AG04450 (cell line): Measurements from ENCODE around the gene SLC39A11. TPM values are rescaled to one million over a fixed set of nuclear protein-coding genes. Genes with fewer than 3 reads are reported as not detected.

Source experiments
- CTCF ChIA-PET: fragments of 300-600, 350-600 bp; formaldehyde crosslinking; extraction: SDS; loops from one replicate; lab custom pipeline; 2022; ENCODE audit warnings: antibody characterized with exemption, inconsistent platforms; lab: Charles Lee
- POLR2A ChIA-PET: fragments of 350-600 bp; formaldehyde crosslinking; extraction: SDS; loops from one replicate; lab custom pipeline; 2021; ENCODE audit warnings: antibody characterized with exemption, inconsistent platforms; lab: Yijun Ruan, JAX
- DNase-seq: peaks from one replicate; pipeline ENCODE4 v3.0.0-alpha.2; 2011; ENCODE audit warnings: low read depth, low spot score
- H3K27ac ChIP-seq: one replicate; pipeline ENCODE4 v1.5.1; 2012; ENCODE audit warnings: low read depth, low read length, control low read depth
- H3K27me3 ChIP-seq: one replicate; pipeline ENCODE4 v1.6.0; 2012; ENCODE audit warnings: low read length; ENCODE audit not compliant: control insufficient read depth, insufficient read depth
- H3K4me3 ChIP-seq: 2 replicates; pipeline ENCODE4 v1.5.1; 2011; ENCODE audit warnings: mild to moderate bottlenecking, low read depth, low read length, control low read depth
- H3K9me3 ChIP-seq: 2 replicates; pipeline ENCODE4 v1.5.1; 2012; ENCODE audit warnings: low read length; ENCODE audit not compliant: control insufficient read depth, insufficient read depth
- polyA plus RNA-seq: library from polyadenylated mRNA; depleted of rRNA; stranded (reverse); fragments of >200 nt; gene quantifications from 2 replicates; pipeline ENCODE4 v1.2.3, GENCODE V29; 2011
- TF ChIP-seq, protein P1 (sequence below): IDR thresholded peaks from 2 replicates; pipeline ENCODE4 v1.5.1; 2011; ENCODE audit warnings: low read depth, low read length, control low read depth, inconsistent platforms

SLC39A11 gene
- polyA plus RNA-seq, 1 experiment: 18.0 TPM

DNA sequence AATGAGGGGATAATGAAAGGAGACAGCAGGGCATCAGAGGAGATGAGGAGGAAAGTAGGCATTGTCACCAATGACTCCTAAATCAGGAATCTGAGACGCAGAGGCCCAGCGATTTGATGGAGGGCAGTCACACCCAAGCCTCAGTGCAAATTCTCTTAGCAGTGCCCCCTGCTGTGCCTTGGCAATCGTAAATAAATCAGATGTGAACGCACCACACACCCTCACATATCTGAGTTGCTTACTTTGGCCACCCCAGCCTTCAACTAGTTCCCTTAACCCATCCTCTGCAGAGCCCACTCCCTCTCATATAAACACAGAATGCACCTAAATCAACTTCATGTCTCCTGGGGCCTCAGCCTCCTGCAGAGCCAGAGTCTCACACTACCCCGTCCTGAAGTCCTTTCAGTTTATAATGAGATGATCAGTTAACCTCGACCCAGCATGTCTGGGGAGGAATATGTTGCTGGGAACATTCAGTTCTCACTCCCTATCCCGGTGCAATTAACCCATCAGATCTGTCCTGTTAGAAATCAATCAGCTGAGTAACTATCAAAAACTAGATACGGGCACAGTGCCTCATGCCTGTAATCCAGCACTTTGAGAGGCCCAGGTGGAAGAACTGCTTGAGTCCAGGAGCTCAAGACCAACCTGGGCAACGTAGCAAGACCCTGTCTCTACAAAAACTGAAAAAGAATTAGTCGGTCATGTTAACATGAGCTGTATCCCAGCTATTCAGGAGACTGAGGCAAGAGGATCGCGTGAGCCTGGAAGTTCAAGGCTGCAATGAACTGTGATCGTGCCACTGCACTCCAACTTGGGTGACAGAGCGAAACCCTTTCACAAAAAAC is 78.4 kb downstream of the SLC39A11 start:
- Histone ChIP-seq H3K9me3 (peaks cover 4% of the 10 kb centered on the region; the same call in 1 of the 2 replicates), H3K4me3 (no peak overlapping the region), H3K27me3 (no peaks in the 10 kb centered on the region), H3K27ac (no peak overlapping the region)
- POLR2A ChIA-PET: interaction anchor here (0.6 kb wide), 1 partner anchor 113 kb away, joined by 3 read pairs; no protein-coding TSS in a partner anchor
- DNase-seq: no peak
- TF ChIP-seq, protein P1, sequence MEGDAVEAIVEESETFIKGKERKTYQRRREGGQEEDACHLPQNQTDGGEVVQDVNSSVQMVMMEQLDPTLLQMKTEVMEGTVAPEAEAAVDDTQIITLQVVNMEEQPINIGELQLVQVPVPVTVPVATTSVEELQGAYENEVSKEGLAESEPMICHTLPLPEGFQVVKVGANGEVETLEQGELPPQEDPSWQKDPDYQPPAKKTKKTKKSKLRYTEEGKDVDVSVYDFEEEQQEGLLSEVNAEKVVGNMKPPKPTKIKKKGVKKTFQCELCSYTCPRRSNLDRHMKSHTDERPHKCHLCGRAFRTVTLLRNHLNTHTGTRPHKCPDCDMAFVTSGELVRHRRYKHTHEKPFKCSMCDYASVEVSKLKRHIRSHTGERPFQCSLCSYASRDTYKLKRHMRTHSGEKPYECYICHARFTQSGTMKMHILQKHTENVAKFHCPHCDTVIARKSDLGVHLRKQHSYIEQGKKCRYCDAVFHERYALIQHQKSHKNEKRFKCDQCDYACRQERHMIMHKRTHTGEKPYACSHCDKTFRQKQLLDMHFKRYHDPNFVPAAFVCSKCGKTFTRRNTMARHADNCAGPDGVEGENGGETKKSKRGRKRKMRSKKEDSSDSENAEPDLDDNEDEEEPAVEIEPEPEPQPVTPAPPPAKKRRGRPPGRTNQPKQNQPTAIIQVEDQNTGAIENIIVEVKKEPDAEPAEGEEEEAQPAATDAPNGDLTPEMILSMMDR: no peak
- CTCF ChIA-PET: interaction anchor here (0.6 to 1.4 kb wide), 3 partner anchors 28 to 150 kb away, joined by 4 to 6 read pairs (median 5); no protein-coding TSS in a partner anchor

DNA sequence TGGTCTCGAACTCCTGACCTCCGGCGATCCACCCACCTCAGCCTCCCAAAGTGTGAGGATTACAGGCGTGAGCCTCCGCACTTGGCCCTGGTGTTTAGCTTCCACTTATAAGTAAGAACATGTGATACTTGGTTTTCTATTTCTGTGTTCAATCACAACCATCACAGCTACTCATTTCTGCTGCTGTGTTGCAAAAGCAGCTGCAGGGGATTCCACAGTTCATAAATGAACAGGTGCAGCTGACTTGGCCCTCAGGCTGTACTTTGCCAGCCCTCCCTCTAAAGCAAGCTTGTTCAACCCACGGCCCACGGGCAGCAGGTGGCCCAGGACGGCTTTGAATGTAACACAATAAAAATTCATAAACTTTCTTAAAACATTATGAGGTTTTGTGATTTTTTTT is 79.2 kb downstream of the SLC39A11 start:
- Histone ChIP-seq H3K27ac (no peak overlapping the region), H3K4me3 (no peak overlapping the region), H3K9me3 (peaks cover 3% of the 10 kb centered on the region; the same call in 1 of the 2 replicates), H3K27me3 (no peaks in the 10 kb centered on the region)
- ChIA-PET CTCF (interaction anchor here (0.6 to 1.4 kb wide), 2 partner anchors 27 to 151 kb away, joined by 5 to 6 read pairs; no protein-coding TSS in a partner anchor), POLR2A (interaction anchor here (0.6 kb wide), 1 partner anchor 113 kb away, joined by 3 read pairs; no protein-coding TSS in a partner anchor)
- TF ChIP-seq, protein P1: no peak
- DNase-seq: no peak

DNA sequence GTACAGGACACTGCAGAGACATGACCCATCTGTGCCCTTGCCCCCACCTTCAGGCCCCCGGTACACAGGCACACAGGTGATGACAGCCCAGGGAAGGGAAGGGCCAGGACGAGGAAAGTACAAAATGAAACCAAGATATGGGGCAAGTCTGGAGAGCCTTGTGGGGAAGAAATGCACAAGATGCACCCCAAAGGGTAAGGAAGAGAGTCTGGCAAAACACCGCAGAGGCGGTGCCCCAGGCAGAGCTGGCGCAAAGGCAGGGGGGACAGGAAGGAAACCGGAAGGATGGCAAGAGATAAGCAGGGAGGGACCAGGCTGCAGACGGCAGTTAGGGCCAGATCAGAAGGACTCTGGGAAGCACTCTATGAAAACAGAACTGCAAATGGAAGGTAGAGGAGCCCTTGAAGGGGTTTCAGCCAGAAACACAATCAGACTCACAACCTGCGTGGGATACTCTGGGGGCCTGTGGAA is 81.4 kb downstream of the SLC39A11 start:
- DNase-seq: no peak
- Histone ChIP-seq H3K27me3 (no peaks in the 10 kb centered on the region), H3K27ac (peak overlapping the region; percentile 21), H3K9me3 (no peaks in the 10 kb centered on the region), H3K4me3 (no peak overlapping the region)
- TF ChIP-seq, protein P1: no peak
- CTCF ChIA-PET: no interaction called here
- POLR2A ChIA-PET: no interaction called here

DNA sequence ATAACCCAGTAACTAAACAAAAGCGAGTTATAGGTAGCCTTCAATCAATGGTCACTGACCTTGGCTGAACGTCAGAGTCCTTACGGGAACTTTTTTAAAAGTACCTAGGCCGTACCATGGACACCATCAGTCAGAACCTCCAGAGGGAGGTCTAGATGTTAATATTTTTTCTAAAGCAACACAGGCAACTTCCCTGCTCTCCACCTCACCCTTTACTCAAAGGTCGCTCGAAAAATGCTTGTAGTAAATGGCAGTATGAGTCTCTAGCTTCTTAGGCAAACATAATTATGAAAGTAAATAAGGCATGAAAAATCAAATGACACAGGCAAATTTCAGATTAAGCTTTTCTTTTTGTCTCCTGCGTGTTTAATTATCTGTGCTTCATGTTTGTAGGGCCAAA is 82.1 kb downstream of the SLC39A11 start:
- ChIA-PET POLR2A (no interaction called here), CTCF (no interaction called here)
- Histone ChIP-seq H3K27me3 (no peaks in the 10 kb centered on the region), H3K4me3 (no peak overlapping the region), H3K27ac (no peak overlapping the region), H3K9me3 (no peaks in the 10 kb centered on the region)
- TF ChIP-seq, protein P1: no peak
- DNase-seq: no peak

DNA sequence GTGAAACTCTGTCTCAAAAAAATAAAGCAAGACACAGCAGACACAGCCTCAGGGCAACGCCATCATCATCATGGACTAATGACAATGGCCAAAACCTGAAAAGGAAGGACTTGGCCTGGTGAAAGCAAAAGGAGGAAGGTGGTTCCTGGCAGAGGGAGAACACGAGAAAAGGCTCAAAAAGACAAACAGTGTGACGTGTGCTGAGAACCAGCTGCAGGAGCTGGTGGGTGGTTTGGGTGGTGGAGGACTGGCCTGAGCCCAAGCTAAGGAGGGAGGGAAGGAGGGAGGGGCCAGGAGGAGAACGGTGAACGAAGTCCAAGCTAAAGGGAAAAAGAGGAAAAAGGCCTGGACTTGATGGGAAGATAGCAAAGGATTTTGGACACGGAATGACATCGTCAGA is 85.1 kb downstream of the SLC39A11 start:
- H3K9me3 ChIP-seq: no peaks in the 10 kb centered on the region
- no peaks in the 10 kb centered on the region for H3K27me3 ChIP-seq
- POLR2A ChIA-PET: no interaction called here
- peak overlapping the region; percentile 47 for H3K27ac ChIP-seq
- no peak for DNase-seq
- TF ChIP-seq, protein P1: no peak
- CTCF ChIA-PET: interaction anchor here (1.4 to 3.6 kb wide), 2 partner anchors 21 to 184 kb away, joined by 3 to 16 read pairs; no protein-coding TSS in a partner anchor
- H3K4me3 ChIP-seq: no peak overlapping the region
